CMK (cell line): ENCODE measurements around the gene DNAJB11.
A peak's percentile ranks its signal among the peaks of the same experiment; 100 is the strongest.
"Not testable (repeated sequence)": the region's sequence is repeated elsewhere in the genome, so short reads cannot be mapped to it uniquely, and the experiment has no call there.

Source experiments
- DNase-seq: peaks from one replicate; pipeline ENCODE4 v3.0.0-alpha.2; 2010; ENCODE audit warnings: low read depth

The DNAJB11 gene

DNA sequence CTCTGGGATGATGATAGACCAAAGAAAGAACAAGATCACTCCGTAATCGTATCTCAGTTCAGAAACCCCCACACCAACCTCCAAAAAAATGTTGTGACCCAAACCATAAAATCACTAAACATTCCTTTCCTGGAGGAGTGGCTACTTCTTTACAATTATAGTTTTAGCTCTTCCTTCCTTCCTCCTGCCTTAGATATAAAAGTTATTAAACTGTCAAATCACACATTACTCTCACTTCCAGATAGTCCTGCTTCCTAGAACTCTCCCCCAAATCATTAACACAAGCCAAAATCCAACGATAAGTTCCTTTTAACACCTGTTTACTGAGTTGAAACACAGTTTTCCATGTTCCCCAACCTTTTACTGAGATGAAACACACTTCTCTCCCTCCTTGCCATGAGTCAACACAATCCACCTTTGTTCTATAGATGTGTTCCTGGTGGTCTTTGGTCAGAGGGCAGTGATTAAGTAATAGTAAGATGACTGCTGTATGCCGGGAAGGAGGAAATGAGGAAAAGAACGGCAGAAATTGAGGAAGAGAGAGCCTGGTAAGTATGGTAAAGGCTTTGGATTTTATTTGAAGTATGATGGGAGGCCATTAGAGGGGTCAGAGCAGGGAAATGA, 18.0 kb upstream of the DNAJB11 start:
- no peak for DNase-seq

DNA sequence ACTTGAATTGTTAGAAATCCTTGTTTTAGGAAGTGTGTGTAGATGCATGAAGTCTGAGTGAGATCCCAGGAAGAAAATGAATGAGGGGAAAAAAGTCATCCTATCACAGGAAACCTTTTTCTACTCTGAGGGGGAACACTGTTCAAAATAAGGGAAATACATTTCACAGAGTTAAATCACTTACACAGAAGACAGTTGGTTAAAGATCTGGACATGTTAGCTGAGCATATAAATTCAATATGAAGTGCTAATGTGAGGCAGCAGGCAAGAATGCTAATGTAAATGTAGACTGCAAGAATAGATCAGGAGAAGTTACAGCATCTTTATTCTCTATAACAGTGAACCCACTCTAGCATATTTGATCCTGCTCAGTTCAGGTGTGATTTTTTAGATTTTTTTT, 5.9 kb upstream of the DNAJB11 start:
- DNase-seq = no peak

DNA sequence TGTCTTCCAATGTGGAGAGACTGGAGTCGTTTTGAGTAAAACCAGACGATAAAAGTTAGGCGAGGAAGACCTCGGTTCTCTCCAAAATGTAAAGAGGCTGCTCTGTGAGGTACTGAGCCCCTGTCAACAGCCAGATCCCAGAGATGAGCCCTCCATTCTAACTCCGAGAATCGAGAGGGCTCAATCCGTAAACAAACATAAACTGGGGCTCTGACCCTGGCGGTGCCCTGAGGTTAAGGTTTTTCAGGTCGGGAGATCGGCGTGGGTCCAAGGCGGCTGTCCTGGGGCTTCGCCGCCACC, 3.8 kb upstream of the DNAJB11 start:
- DNase-seq = no peak

DNA sequence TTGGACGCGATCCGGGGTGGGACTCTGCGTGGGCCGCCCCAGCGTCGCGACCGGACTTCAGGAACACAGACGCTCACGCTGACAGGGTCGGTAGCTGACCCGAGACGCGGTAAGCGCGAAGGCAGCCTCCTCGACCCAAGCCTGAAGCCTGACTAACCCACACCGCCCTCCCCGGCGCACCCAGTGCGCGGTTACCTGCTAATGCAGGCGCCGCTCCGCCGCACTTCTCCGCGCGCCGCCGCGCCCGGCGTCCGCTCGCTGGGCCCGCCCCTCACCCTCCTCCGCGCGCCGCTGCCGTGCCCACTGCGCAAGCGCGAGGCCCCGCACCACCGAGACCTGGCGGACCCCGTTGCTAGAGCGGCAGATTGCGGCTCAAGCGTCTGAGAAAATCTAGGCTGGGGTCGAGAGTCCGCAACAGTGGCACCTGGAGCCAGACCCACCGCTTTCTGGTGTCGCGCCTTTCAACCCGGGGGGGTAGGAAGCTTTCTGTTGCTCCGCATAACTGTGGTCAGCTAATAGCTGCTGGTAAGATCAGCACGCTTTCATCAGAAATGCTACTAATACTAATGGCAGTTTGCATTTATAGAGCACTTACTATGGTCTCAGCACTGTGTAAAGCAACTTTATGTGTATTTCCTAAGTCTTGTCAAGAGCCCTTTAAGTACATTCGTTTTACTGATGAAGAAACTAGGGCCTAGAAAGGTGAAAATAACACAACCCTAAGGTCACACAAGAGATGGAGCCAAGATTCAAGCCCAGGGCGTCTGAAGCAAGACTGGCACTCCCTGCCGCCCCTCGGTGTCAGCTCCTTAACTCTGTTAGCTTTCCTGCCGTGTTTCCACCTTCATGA, 3.2 kb upstream of the DNAJB11 start, which contains the start of gene TBCCD1:
TSS of gene TBCCD1 (minus strand) at position 268 of the 850 bp plus-strand sequence. CDS start 3,010 bp downstream, outside the sequence.
- peak; percentile 73 for DNase-seq

DNA sequence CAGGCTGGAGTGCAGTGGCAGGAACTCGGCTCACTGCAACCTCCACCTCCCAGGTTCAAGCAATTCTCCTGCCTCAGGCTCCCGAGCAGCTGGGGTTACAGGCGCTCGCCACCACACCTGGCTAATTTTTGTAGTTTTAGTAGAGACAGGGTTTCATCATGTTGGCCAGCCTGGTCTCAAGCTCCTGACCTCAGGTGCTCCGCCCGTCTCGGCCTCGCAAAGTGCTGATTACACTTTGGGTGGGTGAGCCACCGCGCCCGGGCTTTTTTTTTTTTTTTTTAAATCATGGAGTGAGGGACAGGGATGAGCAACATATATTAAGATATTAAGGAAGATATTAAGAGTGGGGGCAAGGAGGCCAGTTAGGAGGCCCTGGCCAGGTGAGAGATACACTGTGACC, 1.2 kb upstream of the DNAJB11 start:
- DNase-seq = not testable (repeated sequence)

DNA sequence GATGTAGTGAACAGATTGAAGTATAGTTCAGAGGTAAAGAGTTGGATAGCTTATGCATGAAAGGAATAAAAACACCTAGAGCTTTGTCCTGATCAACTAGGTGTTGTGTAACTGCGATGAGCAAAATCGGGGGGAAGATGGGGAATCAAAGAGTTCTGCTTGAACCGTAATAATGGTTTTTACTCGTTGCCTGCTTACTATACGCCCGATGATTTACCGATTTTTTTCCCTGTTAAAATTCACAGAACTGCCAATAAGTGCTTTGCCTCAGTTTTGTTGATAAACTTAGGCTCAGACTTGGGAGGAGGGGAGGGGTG, 783 bp upstream of the DNAJB11 start:
- DNase-seq = no peak

DNA sequence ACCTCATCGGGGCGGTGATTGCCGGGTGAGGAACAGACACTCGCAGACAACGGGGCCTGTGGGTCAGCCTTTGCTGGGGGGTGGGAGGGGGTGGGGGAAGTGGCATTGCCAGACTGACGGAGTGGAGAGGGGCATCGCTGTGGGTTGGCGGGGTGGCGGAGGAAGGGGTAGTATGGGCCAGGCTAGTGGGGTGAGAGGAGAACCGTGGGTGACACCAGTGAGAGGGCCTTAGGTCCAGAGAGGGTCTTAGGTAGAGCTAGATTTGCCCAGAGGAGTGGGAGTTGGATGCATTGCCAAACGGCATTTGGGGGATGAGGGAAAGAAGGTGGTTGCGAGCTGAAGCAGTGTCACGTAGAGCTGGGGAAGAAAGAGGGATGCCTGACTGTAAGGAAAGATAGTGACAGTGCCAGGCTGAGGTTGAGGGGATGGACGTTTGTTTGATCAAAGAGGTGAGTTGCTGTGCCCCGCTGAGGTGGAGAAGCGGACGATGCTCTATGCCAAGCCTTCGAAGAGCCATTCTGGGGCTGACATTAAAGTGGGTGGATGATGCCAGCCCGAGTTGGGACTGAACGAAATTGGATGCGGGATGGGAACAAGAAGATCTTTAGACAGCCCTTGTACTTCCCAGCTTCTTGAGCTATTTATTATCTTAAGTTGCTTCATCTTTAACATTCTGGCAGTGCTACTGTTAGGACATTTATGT, 572 bp downstream of the DNAJB11 start:
- no peak for DNase-seq

DNA sequence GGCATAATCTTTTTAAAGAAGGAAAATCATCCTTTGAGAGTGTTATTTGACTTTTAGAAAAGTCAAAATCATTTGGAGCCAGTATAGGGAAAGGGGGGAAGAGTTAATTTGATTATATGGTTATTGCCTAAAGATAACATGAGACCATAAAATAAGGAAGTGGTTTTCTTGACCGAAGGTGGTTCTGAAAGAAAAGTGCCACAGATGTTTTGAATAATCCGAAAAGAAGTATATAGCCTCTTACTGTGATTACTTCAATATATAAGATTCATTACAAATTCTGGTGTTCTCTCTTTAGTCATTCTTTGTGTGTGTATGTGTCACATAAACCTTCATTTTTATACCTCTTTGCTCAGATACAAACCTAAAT, 1.1 kb downstream of the DNAJB11 start:
- DNase-seq = no peak

DNA sequence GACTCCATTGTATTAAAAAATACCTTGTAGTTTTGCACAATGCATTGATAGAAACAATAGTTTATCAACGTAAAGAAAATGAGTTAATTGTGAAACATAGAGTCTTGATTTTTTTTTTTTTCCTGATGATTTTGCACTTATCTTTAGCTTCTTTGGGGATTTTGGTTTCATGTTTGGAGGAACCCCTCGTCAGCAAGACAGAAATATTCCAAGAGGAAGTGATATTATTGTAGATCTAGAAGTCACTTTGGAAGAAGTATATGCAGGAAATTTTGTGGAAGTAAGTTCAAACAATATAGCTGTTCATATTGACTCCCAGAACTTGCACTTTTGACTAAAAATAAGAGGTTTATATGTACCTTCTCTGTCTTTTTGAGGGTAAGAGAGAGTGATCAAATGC, 7.0 kb downstream of the DNAJB11 start:
- no peak for DNase-seq

DNA sequence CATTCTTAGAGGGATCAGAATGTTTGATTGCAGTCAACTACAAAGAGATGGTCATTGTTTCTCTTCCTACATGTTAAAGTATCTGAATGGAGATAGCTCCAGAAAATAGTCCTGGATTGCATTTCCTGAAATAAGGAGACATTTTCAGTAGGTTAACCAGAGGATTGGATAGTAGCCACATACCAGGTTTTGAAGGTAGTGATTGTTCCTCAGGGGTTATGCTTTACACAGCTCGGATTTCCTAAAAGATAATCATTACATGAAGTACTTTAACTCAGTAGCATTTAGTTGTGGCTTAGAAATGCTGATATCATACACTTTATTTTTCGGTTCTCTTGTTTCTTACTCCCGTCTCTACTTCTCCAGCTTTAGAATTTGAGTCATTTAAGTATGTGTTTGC, 10.3 kb downstream of the DNAJB11 start:
- DNase-seq = no peak

DNA sequence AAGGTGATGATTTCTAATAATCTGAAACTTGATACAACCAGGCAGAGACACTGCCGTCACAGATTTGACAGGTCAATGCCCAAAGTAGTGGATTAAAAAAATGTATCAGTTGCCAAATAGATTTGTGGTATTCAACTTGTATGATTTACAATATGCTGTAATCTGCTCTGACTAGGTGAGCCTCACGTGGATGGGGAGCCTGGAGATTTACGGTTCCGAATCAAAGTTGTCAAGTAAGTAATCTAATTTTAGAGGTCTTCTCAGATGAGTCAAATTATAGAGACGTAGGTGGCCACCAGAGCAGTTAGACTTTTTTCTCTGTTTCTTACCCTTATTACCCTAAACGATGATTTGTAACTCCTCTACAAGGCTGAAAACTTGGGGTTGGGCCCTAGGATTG, 12.0 kb downstream of the DNAJB11 start:
- no peak for DNase-seq

DNA sequence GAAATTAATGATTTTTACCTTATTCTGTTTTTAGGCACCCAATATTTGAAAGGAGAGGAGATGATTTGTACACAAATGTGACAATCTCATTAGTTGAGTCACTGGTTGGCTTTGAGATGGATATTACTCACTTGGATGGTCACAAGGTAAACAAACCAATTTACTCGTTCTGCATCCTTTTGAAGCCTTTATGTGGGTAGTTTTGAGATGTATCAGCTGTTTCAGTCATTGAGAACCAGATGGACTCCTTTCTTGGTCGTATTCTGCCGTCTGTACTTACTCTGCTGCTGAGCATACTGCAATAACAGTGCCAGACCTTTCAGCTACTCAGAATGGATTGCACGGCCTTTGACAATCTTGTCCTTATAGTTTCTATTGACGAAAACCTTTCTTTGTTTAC, 13.3 kb downstream of the DNAJB11 start:
- DNase-seq = no peak

DNA sequence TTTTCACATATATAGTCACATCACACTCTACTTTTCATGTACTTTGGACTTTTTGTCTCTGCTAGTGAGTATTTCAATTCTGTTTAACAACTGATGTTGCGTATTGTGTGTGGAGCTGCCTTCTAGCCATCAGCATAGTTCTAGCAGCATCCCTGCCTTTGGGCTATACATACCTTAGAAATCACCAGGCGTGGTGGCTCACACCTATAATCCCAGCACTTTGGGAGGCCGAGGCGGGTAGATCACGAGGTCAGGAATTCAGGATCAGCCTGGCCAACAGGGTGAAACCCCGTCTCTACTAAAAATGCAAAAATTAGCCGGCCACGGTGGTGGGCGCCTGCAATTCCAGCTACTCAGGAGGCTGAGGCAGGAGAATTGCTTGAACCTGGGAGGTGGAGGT, 15.7 kb downstream of the DNAJB11 start:
- DNase-seq = not testable (repeated sequence)

DNA sequence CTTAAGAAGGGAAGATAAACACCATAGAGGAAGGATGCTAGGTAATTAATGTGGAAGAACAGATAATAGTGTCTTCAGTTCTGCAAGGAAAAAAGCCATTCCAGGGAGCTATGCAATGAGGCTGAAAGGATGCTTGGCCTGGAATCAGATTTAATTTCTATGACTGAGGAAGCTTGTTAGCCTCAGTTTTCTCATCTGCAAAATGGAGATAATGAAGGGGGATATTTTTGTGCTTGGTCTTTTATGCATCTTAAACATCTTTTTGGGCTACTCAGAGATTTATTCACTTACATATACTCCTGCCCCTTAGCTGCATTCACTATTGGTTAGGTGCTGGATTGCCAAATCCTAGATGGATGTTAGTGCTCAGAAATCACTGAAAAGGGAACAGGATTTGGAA, 16.7 kb downstream of the DNAJB11 start:
- no peak for DNase-seq

DNA sequence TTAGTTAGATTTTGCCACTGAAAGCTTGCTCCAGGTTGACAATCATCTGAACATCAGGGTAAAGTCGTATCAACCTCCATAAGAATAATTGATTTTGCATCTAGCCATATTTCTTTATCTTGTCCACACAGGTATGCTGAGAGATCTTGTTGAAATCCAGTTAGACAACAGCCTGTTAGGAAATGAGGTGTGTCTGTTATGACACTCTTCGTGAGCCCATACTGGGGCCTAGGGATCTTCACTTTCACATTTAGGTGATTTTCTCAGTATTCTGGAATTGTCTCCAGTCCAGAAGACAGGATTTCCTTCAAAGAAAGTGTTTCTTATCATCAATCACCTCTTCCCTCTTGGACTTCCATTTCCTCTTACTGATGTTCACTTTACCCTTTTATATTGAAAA, 18.1 kb downstream of the DNAJB11 start:
- DNase-seq = no peak

DNA sequence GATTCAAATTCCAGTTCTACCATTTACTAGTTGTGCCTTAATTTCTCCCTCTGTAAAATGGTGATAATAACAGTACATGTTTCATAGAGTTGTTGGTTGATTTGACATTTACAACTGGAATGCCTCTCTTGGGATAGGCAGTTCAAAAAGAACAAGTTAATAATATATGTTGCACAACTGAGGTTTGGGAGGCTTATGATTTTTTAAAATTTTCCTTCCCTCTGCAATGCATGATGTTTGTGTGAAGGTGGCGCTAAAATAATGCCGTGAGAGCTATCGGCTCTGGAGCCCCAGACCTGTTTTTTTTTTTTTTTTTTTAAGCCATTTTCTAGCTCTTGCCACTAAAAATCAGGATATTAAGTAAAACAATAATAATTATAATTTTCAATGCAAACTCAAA, 18.6 kb downstream of the DNAJB11 start:
- no peak for DNase-seq

DNA sequence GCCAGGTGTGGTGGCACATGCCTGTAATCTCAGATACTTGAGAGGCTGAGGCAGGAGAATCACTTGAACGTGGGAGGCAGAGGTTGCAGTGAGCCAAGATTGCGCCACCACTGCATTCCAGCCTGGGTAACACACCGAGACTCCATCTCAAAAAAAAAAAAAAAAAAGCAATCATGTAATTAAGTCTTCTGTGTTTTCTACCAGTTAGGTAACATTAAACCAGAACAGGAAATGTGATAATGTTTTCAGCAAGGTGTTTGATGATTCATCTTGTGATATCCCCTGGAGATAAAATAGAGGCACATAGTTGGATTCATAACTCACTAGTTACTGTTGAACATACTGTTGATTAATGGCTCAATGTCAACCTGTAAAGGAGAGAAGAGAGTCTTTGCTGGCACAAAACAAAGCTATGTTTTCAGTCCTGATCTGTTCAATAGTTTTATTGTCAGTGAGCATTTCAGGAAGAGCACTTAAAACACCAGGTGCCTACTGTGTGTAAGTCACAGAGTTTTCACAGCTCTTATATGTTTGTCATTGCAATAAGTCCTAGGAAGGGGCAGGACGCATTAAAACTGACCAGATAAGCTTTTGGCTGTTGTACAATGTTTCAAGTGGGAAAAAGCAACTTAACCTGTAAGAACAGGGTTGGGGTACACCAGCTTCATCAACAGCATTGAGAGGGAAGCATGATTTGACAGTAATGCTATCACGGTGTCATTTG, 19.5 kb downstream of the DNAJB11 start:
- DNase-seq = no peak

DNA sequence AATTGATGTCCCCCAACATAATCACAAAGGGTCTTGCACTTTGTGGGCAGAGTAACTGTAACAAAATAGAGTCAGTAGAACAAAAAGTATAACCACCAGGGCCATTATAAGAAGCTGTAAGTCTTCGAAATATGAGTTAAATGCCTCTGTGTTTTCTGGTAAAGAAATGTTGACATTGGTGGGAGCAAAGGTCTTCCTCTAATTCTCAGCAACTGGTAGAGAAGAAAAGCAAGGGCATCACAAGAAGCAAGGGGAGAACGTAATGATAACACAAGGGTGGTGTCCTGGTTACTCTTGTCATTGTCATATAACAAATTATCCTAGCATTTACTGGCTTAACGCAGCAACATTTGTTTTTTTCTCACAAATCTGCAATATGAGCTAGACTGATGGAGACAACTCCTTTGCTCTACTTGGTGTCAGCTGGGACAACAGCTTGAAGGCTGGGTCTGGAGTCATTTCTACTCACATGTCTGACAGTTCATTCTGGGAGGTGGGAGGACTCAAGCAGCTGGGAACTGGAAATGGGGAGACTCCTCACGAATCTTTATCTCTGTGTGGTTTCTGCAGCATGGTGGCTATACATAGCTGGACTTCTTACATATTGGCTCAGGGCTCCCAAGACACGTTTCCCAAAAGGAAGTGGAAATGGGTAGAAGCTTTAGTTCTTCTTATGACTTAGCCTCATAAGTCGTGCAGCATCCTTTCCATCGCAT, 20.2 kb downstream of the DNAJB11 start:
- no peak for DNase-seq

DNA sequence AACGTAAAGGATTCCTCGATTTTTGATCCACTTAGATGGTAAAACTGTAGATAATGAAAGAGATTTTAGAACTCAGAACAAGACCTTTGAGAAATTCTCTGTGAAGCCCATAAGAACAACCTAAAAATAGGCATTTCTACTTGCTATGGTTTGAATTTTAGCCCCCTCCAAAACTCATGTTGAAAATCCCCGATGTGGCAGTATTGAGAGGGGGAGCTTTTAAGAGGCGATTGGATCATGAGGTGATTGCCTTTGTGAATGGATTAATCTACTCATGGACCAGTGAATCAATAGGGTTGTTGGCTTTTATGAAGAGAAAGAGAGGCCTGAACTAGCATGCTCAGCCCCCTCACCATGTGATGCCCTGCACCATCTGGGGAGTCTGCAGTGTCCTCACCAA, 22.2 kb downstream of the DNAJB11 start:
- DNase-seq = no peak

DNA sequence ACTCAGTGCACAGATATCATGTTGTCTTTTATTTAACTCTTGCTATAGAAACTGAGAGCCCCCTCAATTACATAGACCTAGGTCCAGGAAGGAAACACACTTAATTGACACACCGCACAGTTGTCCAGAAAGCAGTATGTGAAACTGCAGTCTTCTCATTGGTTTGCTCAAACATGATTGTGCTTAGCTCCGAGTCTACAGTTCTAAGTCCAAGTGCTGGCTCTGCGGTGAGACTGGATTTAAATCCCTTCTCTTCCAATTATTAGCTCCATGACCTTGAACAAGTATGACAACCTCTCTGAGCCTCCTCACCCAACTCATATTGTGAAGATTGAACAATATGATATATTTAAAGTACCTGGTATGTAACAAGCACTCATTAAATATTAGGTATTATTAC, 23.3 kb downstream of the DNAJB11 start:
- no peak for DNase-seq

DNA sequence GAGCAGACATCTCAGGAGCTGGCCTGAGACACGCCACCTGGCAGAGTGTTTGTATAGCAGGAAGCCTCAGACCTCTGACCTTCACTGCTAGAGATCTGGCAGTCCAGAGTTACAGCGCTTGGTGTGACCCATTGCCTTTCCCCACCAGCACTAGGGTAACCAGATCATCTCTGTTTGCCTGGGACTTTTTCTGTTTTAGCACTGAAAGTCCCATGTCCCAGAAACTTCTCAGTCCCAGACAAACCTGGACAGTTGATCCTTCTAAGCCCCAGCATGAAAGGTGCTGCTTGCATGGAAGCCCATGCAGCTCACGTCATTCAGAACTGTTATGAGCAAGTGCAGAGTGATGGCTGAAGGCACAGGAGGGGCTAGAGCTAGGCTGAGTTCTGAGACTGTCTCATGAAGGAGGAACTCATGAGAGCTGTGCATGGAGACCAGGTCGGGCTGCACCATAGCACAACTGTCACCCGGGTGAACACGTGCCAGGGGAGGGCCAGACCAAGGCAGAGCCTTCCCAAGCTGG, 24.1 kb downstream of the DNAJB11 start:
- DNase-seq = no peak
